MM.1S (cell line): Measurements from ENCODE around the gene GOLGA2.

Experiments
- EZH2 ChIP-seq: fragments of 300-600 bp; sonication (generic); optimal IDR thresholded peaks from 2 replicates; pipeline ENCODE3; 2017; ENCODE audit warnings: low read depth, mild to moderate bottlenecking, antibody characterized with exemption, low read length, mixed read lengths
- TF ChIP-seq, protein P1 (sequence below): fragments of 300-600 bp; sonication (generic); IDR thresholded peaks from 2 replicates; pipeline ENCODE4 v1.5.1; 2016; ENCODE audit warnings: antibody characterized with exemption, low read length, mixed read lengths

DNA sequence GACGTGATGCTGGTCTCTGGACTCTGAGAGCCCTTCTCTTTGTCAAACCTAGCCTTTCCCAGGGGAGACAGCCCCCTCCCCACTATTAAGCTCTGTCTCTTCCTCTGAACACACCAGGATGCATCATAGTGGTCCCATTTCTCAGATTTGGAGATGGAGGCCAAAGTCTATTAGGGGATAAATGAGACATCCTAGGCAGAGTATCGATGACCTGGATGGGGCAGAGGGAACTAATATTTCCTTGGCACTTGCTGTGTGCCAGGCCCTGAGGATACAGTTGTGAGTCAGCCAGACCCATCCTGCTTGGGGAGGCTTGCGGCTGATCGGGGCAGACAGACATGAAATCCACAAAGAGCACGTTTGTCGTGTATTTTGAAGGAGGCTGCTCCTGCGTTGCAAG lies 67.4 kb downstream of the GOLGA2 start:
- TF ChIP-seq, protein P1, sequence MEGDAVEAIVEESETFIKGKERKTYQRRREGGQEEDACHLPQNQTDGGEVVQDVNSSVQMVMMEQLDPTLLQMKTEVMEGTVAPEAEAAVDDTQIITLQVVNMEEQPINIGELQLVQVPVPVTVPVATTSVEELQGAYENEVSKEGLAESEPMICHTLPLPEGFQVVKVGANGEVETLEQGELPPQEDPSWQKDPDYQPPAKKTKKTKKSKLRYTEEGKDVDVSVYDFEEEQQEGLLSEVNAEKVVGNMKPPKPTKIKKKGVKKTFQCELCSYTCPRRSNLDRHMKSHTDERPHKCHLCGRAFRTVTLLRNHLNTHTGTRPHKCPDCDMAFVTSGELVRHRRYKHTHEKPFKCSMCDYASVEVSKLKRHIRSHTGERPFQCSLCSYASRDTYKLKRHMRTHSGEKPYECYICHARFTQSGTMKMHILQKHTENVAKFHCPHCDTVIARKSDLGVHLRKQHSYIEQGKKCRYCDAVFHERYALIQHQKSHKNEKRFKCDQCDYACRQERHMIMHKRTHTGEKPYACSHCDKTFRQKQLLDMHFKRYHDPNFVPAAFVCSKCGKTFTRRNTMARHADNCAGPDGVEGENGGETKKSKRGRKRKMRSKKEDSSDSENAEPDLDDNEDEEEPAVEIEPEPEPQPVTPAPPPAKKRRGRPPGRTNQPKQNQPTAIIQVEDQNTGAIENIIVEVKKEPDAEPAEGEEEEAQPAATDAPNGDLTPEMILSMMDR = no peak
- no peak for TF ChIP-seq EZH2
